GM23338 (cell line): ENCODE data around the gene PDCD7. TPM values are rescaled to one million over a fixed set of nuclear protein-coding genes. Genes with fewer than 3 reads are reported as not detected.

Experiments
- ATAC-seq: fragments of 200-7000 bp; cut with Tn5 transposase; 3 replicates; pipeline ENCODE4 v1.9.1; 2020
- DNase-seq: peaks from one replicate; pipeline ENCODE4 v3.0.0-alpha.2; 2015; ENCODE audit warnings: low spot score
- H2AFZ ChIP-seq: fragments of 200-600 bp; sonication (generic); 2 replicates; pipeline ENCODE4 v1.8.0; 2016; ENCODE audit warnings: antibody characterized with exemption, mild to moderate bottlenecking, moderate library complexity
- H3F3A ChIP-seq: fragments of 200-600 bp; sonication (generic); replicated peaks from 2 replicates; pipeline ENCODE4 v1.8.0; 2017; ENCODE audit warnings: antibody characterized with exemption, mixed run types, low read depth
- H3K27ac ChIP-seq: fragments of 200-600 bp; sonication (generic); 2 replicates; pipeline ENCODE4 v1.6.1; 2016; ENCODE audit warnings: low read depth
- H3K27me3 ChIP-seq: fragments of 200-600 bp; sonication (generic); 2 replicates; pipeline ENCODE4 v1.8.0; 2016; ENCODE audit warnings: mild to moderate bottlenecking, mixed run types, moderate library complexity; ENCODE audit not compliant: insufficient read depth
- H3K36me3 ChIP-seq: fragments of 200-600 bp; sonication (generic); 2 replicates; pipeline ENCODE4 v1.8.0; 2016; ENCODE audit warnings: mild to moderate bottlenecking; ENCODE audit not compliant: insufficient read depth
- H3K4me1 ChIP-seq: fragments of 200-600 bp; sonication (generic); 2 replicates; pipeline ENCODE4 v1.8.0; 2016; ENCODE audit warnings: mild to moderate bottlenecking, moderate library complexity; ENCODE audit not compliant: insufficient read depth
- H3K4me2 ChIP-seq: fragments of 200-600 bp; sonication (generic); 2 replicates; pipeline ENCODE4 v1.7.1; 2017; ENCODE audit warnings: mixed run types
- H3K4me3 ChIP-seq: fragments of 200-600 bp; sonication (generic); 2 replicates; pipeline ENCODE4 v1.6.1; 2016; ENCODE audit warnings: mixed run types
- H3K79me2 ChIP-seq: fragments of 200-600 bp; sonication (generic); replicated peaks from 2 replicates; pipeline ENCODE4 v1.8.0; 2017; ENCODE audit warnings: mild to moderate bottlenecking; ENCODE audit not compliant: insufficient read depth
- H3K9me2 ChIP-seq: fragments of 200-600 bp; sonication (generic); 2 replicates; pipeline ENCODE4 v1.8.0; 2017; ENCODE audit not compliant: insufficient read depth
- H4K20me1 ChIP-seq: fragments of 200-600 bp; sonication (generic); replicated peaks from 2 replicates; pipeline ENCODE4 v1.8.0; 2017; ENCODE audit warnings: mild to moderate bottlenecking; ENCODE audit not compliant: insufficient read depth
- H3K27ac Mint-ChIP-seq: 2 replicates; pipeline ENCODE4 v1.8.0; 2020; ENCODE audit warnings: inconsistent platforms, mild to moderate bottlenecking, moderate library complexity, mixed read lengths
- H3K27me3 Mint-ChIP-seq: 3 replicates; pipeline ENCODE4 v1.8.0; 2022; ENCODE audit warnings: low read depth, mild to moderate bottlenecking, moderate library complexity, mixed read lengths, inconsistent platforms; ENCODE audit not compliant: insufficient read depth, poor library complexity
- H3K36me3 Mint-ChIP-seq: 3 replicates; pipeline ENCODE4 v1.8.0; 2021; ENCODE audit warnings: low read depth, mild to moderate bottlenecking, inconsistent platforms, moderate library complexity, mixed read lengths
- H3K4me1 Mint-ChIP-seq: 3 replicates; pipeline ENCODE4 v1.8.0; 2020; ENCODE audit warnings: mild to moderate bottlenecking, inconsistent platforms, mixed read lengths
- H3K4me3 Mint-ChIP-seq: 3 replicates; pipeline ENCODE4 v1.8.0; 2021; ENCODE audit warnings: moderate library complexity, mild to moderate bottlenecking, inconsistent platforms, mixed read lengths
- H3K9me3 Mint-ChIP-seq: 3 replicates; pipeline ENCODE4 v1.8.0; 2020; ENCODE audit warnings: moderate library complexity, mild to moderate bottlenecking, inconsistent platforms, mixed read lengths
- CREB1 ChIP-seq: fragments of 250-450 bp; sonication (Bioruptor Pico); IDR thresholded peaks from 2 replicates; pipeline ENCODE4 v1.5.0; 2020; ENCODE audit warnings: low read depth, mild to moderate bottlenecking, moderate library complexity
- ETS1 ChIP-seq: IDR thresholded peaks from 2 replicates; pipeline ENCODE4 v1.6.1; 2016; ENCODE audit warnings: antibody characterized with exemption
- EZH2 ChIP-seq: fragments of 200-600 bp; sonication (generic); IDR thresholded peaks from one replicate; pipeline ENCODE4 v1.8.0; 2017; ENCODE audit warnings: antibody characterized with exemption, mild to moderate bottlenecking, low read depth; ENCODE audit not compliant: unreplicated experiment
- EZH2phosphoT487 ChIP-seq: fragments of 200-600 bp; sonication (generic); IDR thresholded peaks from one replicate; pipeline ENCODE4 v1.8.1; 2018; ENCODE audit warnings: antibody characterized with exemption; ENCODE audit not compliant: unreplicated experiment
- JUNB ChIP-seq: IDR thresholded peaks from one replicate; pipeline ENCODE4 v1.6.1; 2016; ENCODE audit warnings: antibody characterized with exemption; ENCODE audit not compliant: unreplicated experiment
- NANOG ChIP-seq: IDR thresholded peaks from 2 replicates; pipeline ENCODE4 v1.6.1; 2016; ENCODE audit warnings: antibody characterized with exemption, borderline replicate concordance
- POLR2AphosphoS5 ChIP-seq: IDR thresholded peaks from 2 replicates; pipeline ENCODE4 v1.6.1; 2016; ENCODE audit warnings: antibody characterized with exemption, low read depth
- STAT1 ChIP-seq: IDR thresholded peaks from one replicate; pipeline ENCODE4 v1.6.1; 2016; ENCODE audit warnings: antibody characterized with exemption; ENCODE audit not compliant: unreplicated experiment
- ZNF114 ChIP-seq: fragments of 250-450 bp; sonication (Bioruptor Pico); IDR thresholded peaks from 2 replicates; pipeline ENCODE4 v1.5.0; 2020; ENCODE audit warnings: mild to moderate bottlenecking, moderate library complexity
- polyA plus RNA-seq: library from polyadenylated mRNA; unstranded; fragments of >200 nt; fragmentation: Nextera tagmentation; extraction: Ambion mirVana; gene quantifications from 2 replicates; pipeline ENCODE4 v1.2.1, GENCODE V29; 2016
- total RNA-seq: library from RNA; depleted of rRNA; stranded (reverse); fragments of >200 nt; shearing (Covaris generic); gene quantifications from 2 replicates; pipeline ENCODE4 v1.2.3, GENCODE V29; 2014
- TF ChIP-seq, protein P1 (sequence below), 2 experiments: fragments of 200-600 bp in 1 of 2; sonication (generic) in 1 of 2; conservative IDR thresholded peaks; 2 replicates each; pipeline versions ENCODE4 v1.5.1 to v1.6.1; 2016 to 2017; ENCODE audit warnings: antibody characterized with exemption in 2 of 2, low read depth in 2 of 2, mild to moderate bottlenecking in 2 of 2, moderate library complexity in 1 of 2

Gene PDCD7
- total and polyA plus RNA-seq, 2 experiments from 2014 or later, result 16.8 to 21.2 TPM

- Histone ChIP-seq H3K36me3 (no peaks in the 10 kb centered on the region), H3K9me2 (no peaks in the 10 kb centered on the region), H4K20me1 (no peaks in the 10 kb centered on the region), H3K4me3 (no peak overlapping the region), H3K27ac (no peak overlapping the region), H3K4me1 (peaks cover 39% of the 10 kb centered on the region), H3K79me2 (no peaks in the 10 kb centered on the region), H2AFZ (peak overlapping the region; percentile 76), H3F3A (peaks cover 21% of the 10 kb centered on the region), H3K27me3 (no peaks in the 10 kb centered on the region), H3K4me2 (no peak overlapping the region)
- peaks cover 59% of the 10 kb centered on the region for H3K4me1 Mint-ChIP-seq
- ATAC-seq, result peak; percentile 12
- H3K36me3 Mint-ChIP-seq, result no peaks in the 10 kb centered on the region
- peak; percentile 49 for DNase-seq
- H3K27ac Mint-ChIP-seq, result no peak overlapping the region
- H3K9me3 Mint-ChIP-seq, result no peaks in the 10 kb centered on the region
- H3K27me3 Mint-ChIP-seq, result peaks cover 17% of the 10 kb centered on the region
- TF ChIP-seq POLR2AphosphoS5, result no peak
- no peak for TF ChIP-seq ETS1
- TF ChIP-seq STAT1, result no peak
- no peak for TF ChIP-seq EZH2phosphoT487
- no peak for TF ChIP-seq CREB1 (CRISPR knock-in tag)
- TF ChIP-seq, protein P1, sequence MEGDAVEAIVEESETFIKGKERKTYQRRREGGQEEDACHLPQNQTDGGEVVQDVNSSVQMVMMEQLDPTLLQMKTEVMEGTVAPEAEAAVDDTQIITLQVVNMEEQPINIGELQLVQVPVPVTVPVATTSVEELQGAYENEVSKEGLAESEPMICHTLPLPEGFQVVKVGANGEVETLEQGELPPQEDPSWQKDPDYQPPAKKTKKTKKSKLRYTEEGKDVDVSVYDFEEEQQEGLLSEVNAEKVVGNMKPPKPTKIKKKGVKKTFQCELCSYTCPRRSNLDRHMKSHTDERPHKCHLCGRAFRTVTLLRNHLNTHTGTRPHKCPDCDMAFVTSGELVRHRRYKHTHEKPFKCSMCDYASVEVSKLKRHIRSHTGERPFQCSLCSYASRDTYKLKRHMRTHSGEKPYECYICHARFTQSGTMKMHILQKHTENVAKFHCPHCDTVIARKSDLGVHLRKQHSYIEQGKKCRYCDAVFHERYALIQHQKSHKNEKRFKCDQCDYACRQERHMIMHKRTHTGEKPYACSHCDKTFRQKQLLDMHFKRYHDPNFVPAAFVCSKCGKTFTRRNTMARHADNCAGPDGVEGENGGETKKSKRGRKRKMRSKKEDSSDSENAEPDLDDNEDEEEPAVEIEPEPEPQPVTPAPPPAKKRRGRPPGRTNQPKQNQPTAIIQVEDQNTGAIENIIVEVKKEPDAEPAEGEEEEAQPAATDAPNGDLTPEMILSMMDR (conservative IDR thresholded peaks at IDR 0.05; ENCODE audit: low read depth in 2 of 2), result peak; percentile 26 to 27; a peak in 2 of 4 replicates
- TF ChIP-seq NANOG, result no peak
- no peak overlapping the region for H3K4me3 Mint-ChIP-seq
Observed at GRCh38 chr15:65086680-65087111, 46.9 kb downstream of the PDCD7 start.

- no peak for TF ChIP-seq EZH2
- no peak for TF ChIP-seq ZNF114
- no peak for TF ChIP-seq ETS1
- no peak for TF ChIP-seq JUNB
- TF ChIP-seq EZH2phosphoT487, result no peak
- TF ChIP-seq, protein P1 (conservative IDR thresholded peaks at IDR 0.05; ENCODE audit: low read depth in 2 of 2), result peak; percentile 67 to 86
- no peaks in the 10 kb centered on the region for H3K79me2 ChIP-seq
- no peak overlapping the region for H3K27ac ChIP-seq
- no peak overlapping the region for H3K4me2 ChIP-seq
- Mint-ChIP-seq H3K9me3 (no peaks in the 10 kb centered on the region), H3K4me3 (no peak overlapping the region), H3K27me3 (peaks cover 17% of the 10 kb centered on the region), H3K36me3 (no peaks in the 10 kb centered on the region), H3K4me1 (peaks cover 64% of the 10 kb centered on the region), H3K27ac (no peak overlapping the region; the same call in 1 of the 2 replicates)
- H3K4me3 ChIP-seq, result no peak overlapping the region
- H3K36me3 ChIP-seq, result no peaks in the 10 kb centered on the region
- H2AFZ ChIP-seq, result peak overlapping the region; percentile 76; the same call in 1 of the 2 replicates
- H4K20me1 ChIP-seq, result no peaks in the 10 kb centered on the region
- ATAC-seq, result peak; percentile 63
- H3K9me2 ChIP-seq, result no peaks in the 10 kb centered on the region
- H3K4me1 ChIP-seq, result peaks cover 41% of the 10 kb centered on the region
- H3K27me3 ChIP-seq, result no peaks in the 10 kb centered on the region
- H3F3A ChIP-seq, result peaks cover 21% of the 10 kb centered on the region
- DNase-seq, result peak; percentile 84
Observed at GRCh38 chr15:65085990-65086679, 47.5 kb downstream of the PDCD7 start.
